ENCODE results near the gene CCP110. TPM values are rescaled to one million over a fixed set of nuclear protein-coding genes. Genes with fewer than 3 reads are reported as not detected.

The CCP110 gene
- total and polyA plus RNA-seq, 7 experiments from 2014 or later = 9.2 to 33.0 (median 18.1) TPM

DNA sequence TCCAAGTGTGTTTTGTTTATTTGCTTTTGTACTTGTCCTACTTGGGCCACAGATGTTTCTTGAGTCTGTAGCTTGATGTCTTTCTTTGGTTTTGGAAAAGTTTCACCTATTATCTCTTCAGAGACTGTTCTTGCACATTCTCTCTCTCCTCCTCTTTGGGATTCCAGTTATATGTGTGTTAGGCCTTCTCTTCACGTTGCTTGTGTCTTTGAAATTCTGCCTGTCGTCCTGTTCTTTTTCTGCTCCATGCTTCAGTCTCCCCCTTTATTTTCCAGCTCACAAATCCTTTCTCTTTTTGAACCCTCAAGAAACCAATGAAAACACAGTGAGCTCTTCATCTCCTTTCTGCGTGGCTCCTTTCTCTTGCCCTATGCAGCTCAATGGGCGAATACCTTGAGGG lies 39.6 kb downstream of the CCP110 start:
- POLR2A ChIA-PET = no interaction called here
- intact Hi-C loops (cut with micrococcal nuclease) = no loop called here

DNA sequence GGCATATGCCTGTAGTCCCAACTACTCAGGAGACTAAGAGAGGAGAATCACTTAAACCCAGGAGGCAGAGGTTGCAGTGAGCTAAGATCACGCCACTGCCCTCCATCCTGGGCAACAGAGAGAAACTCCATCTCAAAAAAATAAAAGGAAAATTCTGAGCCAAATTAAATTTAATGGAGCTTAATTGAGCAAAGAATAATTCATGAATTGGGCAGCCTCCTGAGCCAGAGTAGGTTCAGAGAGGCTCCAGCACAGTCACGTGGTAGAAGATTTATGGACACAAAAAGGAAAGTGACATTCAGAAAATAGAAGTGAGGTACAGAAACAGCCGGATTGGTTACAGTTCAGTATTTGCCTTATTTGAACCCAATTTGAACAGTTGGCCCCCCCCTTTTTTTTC lies 42.6 kb downstream of the CCP110 start:
- no peaks in the 10 kb centered on the region for H3K4me1 ChIP-seq (ENCODE audit: control insufficient read depth in 2 of 2, insufficient read depth in 2 of 2, low read length in 2 of 2)
- Mint-ChIP-seq H3K4me1 (peaks cover 0 to 5% (median 2%) of the 10 kb centered on the region in 7 donors), H3K9me3 (peaks cover 0 to 5% (median 3%) of the 10 kb centered on the region in 11 donors), H3K4me3 (no peak overlapping the region), H3K27ac (no peak overlapping the region), H3K27me3 (no peaks in the 10 kb centered on the region), H3K36me3 (peaks cover 4 to 50% (median 23%) of the 10 kb centered on the region in 5 donors)
- no peak overlapping the region for H3K4me3 ChIP-seq (ENCODE audit: low read length)
- no peaks in the 10 kb centered on the region for H3K9me3 ChIP-seq (ENCODE audit: control insufficient read depth in 2 of 3, low read length in 3 of 3)
- DNase-seq = no peak
- H3K27me3 ChIP-seq (ENCODE audit: control insufficient read depth in 2 of 2, insufficient read depth in 2 of 2, low read length in 2 of 2) = no peaks in the 10 kb centered on the region
- CTCF ChIA-PET = interaction anchor here (1.0 kb wide), 1 partner anchor 10 kb away, joined by 5 read pairs; no protein-coding TSS in a partner anchor
- ATAC-seq = no peak
- H3K27ac ChIP-seq (ENCODE audit: low read depth, low read length) = no peak overlapping the region
- intact Hi-C loops (cut with micrococcal nuclease) = no loop called here
- POLR2A ChIA-PET = no interaction called here
- H3K36me3 ChIP-seq (ENCODE audit: control insufficient read depth in 2 of 3, insufficient read depth in 3 of 3, low read length in 3 of 3) = peaks cover 0 to 49% (median 11%) of the 10 kb centered on the region in 3 experiments

More for the DNA sequence above, 39.6 kb downstream of the CCP110 start:
- peaks cover 0 to 33% (median 7%) of the 10 kb centered on the region in 3 experiments for H3K36me3 ChIP-seq (ENCODE audit: control insufficient read depth in 2 of 3, insufficient read depth in 3 of 3, low read length in 3 of 3)
- no peaks in the 10 kb centered on the region for H3K9me3 ChIP-seq (ENCODE audit: control insufficient read depth in 2 of 3, low read length in 3 of 3)
- H3K4me3 ChIP-seq (ENCODE audit: low read length) = no peak overlapping the region
- no peaks in the 10 kb centered on the region for H3K4me1 ChIP-seq (ENCODE audit: control insufficient read depth in 2 of 2, insufficient read depth in 2 of 2, low read length in 2 of 2)
- Mint-ChIP-seq H3K27ac (no peak overlapping the region), H3K4me3 (no peak overlapping the region), H3K27me3 (no peaks in the 10 kb centered on the region), H3K4me1 (peaks cover 0 to 10% (median 6%) of the 10 kb centered on the region in 7 donors), H3K9me3 (peaks cover 0 to 5% (median 3%) of the 10 kb centered on the region in 11 donors), H3K36me3 (peaks cover 4 to 35% (median 18%) of the 10 kb centered on the region in 5 donors)
- DNase-seq (no peak), ATAC-seq (no peak)
- no peak overlapping the region for H3K27ac ChIP-seq (ENCODE audit: low read depth, low read length)
- no peaks in the 10 kb centered on the region for H3K27me3 ChIP-seq (ENCODE audit: control insufficient read depth in 2 of 2, insufficient read depth in 2 of 2, low read length in 2 of 2)
- CTCF ChIA-PET = interaction anchor here (0.9 to 1.4 kb wide), 3 partner anchors 20 to 344 kb away, joined by 3 to 5 read pairs (median 4); no protein-coding TSS in a partner anchor

DNA sequence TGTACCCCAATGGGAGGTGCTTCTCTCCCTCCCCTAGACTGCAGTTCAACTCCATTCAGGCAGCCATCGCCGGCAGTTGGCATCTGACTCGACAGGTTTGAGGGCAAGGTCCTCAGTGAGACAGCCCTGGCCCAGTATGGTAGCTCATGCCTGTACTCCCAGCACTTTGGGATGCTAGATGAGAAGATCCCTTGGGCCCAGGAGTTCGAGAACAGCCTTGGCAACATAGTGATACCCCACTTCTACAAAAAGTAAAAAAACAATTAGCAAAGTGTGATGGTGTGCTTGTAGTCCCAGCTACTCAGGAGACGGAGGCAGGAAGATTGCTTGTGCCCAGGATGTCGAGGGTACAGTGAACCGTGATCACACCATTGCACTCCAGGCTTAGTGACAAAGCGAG lies 43.8 kb downstream of the CCP110 start:
- peaks cover 0 to 5% (median 3%) of the 10 kb centered on the region in 11 donors for H3K9me3 Mint-ChIP-seq
- Histone ChIP-seq H3K27me3 (ENCODE audit: control insufficient read depth in 2 of 2, insufficient read depth in 2 of 2, low read length in 2 of 2) (no peaks in the 10 kb centered on the region), H3K27ac (ENCODE audit: low read depth, low read length) (no peak overlapping the region), H3K4me1 (ENCODE audit: control insufficient read depth in 2 of 2, insufficient read depth in 2 of 2, low read length in 2 of 2) (no peaks in the 10 kb centered on the region), H3K4me3 (ENCODE audit: low read length) (no peak overlapping the region), H3K36me3 (ENCODE audit: control insufficient read depth in 2 of 3, insufficient read depth in 3 of 3, low read length in 3 of 3) (peaks cover 0 to 58% (median 11%) of the 10 kb centered on the region in 3 experiments), H3K9me3 (ENCODE audit: control insufficient read depth in 2 of 3, low read length in 3 of 3) (no peaks in the 10 kb centered on the region)
- ChIA-PET POLR2A (no interaction called here), CTCF (interaction anchor here (1.2 kb wide), 1 partner anchor 16 kb away, joined by 4 read pairs; no protein-coding TSS in a partner anchor)
- H3K4me1 Mint-ChIP-seq = peaks cover 0 to 5% (median 0%) of the 10 kb centered on the region in 7 donors
- no peaks in the 10 kb centered on the region for H3K27me3 Mint-ChIP-seq
- intact Hi-C loops (cut with micrococcal nuclease) = no loop called here
- ATAC-seq (no peak), DNase-seq (no peak)
- no peak overlapping the region for H3K27ac Mint-ChIP-seq
- peaks cover 4 to 55% (median 23%) of the 10 kb centered on the region in 5 donors for H3K36me3 Mint-ChIP-seq
- no peak overlapping the region for H3K4me3 Mint-ChIP-seq

DNA sequence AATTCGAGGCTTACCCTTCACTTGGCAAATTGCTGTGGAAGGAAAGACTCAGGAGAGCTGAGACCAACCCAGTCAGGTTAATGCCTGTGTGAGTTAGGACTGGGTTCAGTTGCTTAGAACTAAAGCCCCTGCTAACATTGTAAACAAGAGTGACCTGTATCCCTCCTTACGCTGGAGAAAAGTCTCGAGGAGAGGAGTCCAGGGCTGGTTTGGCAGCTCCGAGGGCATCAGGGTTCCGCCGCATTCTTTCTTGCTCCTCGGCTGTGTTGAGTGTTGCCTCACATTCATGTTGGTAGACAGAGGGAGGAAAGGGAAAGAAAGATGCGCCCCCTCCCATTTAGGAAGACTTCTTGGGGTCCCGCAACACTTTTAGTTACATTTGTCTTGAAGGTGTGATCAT lies 50.3 kb downstream of the CCP110 start:
- H3K27me3 ChIP-seq (ENCODE audit: control insufficient read depth in 2 of 2, insufficient read depth in 2 of 2, low read length in 2 of 2) = no peaks in the 10 kb centered on the region
- peaks cover 0 to 71% (median 7%) of the 10 kb centered on the region in 3 experiments for H3K36me3 ChIP-seq (ENCODE audit: control insufficient read depth in 2 of 3, insufficient read depth in 3 of 3, low read length in 3 of 3)
- H3K4me1 Mint-ChIP-seq = no peaks in the 10 kb centered on the region
- intact Hi-C loops (cut with micrococcal nuclease) = no loop called here
- H3K27ac ChIP-seq (ENCODE audit: low read depth, low read length) = no peak overlapping the region
- H3K36me3 Mint-ChIP-seq = peaks cover 14 to 60% (median 46%) of the 10 kb centered on the region in 5 donors
- DNase-seq (no peak), ATAC-seq (no peak)
- H3K4me3 ChIP-seq (ENCODE audit: low read length) = no peak overlapping the region
- no peaks in the 10 kb centered on the region for H3K9me3 ChIP-seq (ENCODE audit: control insufficient read depth in 2 of 3, low read length in 3 of 3)
- no peaks in the 10 kb centered on the region for H3K27me3 Mint-ChIP-seq
- H3K9me3 Mint-ChIP-seq = no peaks in the 10 kb centered on the region
- H3K27ac Mint-ChIP-seq = no peak overlapping the region
- no peak overlapping the region for H3K4me3 Mint-ChIP-seq
- ChIA-PET POLR2A (no interaction called here), CTCF (no interaction called here)
- no peaks in the 10 kb centered on the region for H3K4me1 ChIP-seq (ENCODE audit: control insufficient read depth in 2 of 2, insufficient read depth in 2 of 2, low read length in 2 of 2)

- Histone ChIP-seq H3K9me3 (ENCODE audit: control insufficient read depth in 2 of 3, low read length in 3 of 3) (no peaks in the 10 kb centered on the region), H3K27me3 (ENCODE audit: control insufficient read depth in 2 of 2, insufficient read depth in 2 of 2, low read length in 2 of 2) (no peaks in the 10 kb centered on the region), H3K4me1 (ENCODE audit: control insufficient read depth in 2 of 2, insufficient read depth in 2 of 2, low read length in 2 of 2) (no peaks in the 10 kb centered on the region), H3K27ac (ENCODE audit: low read depth, low read length) (no peak overlapping the region), H3K36me3 (ENCODE audit: control insufficient read depth in 2 of 3, insufficient read depth in 3 of 3, low read length in 3 of 3) (peaks cover 0 to 68% (median 3%) of the 10 kb centered on the region in 3 experiments), H3K4me3 (ENCODE audit: low read length) (no peak overlapping the region)
- ChIA-PET POLR2A (no interaction called here), CTCF (interaction anchor here (0.7 kb wide), 1 partner anchor 36 kb away, joined by 3 read pairs; no protein-coding TSS in a partner anchor)
- Mint-ChIP-seq H3K9me3 (no peaks in the 10 kb centered on the region), H3K4me1 (no peaks in the 10 kb centered on the region), H3K27ac (no peak overlapping the region), H3K36me3 (peaks cover 14 to 60% (median 45%) of the 10 kb centered on the region in 5 donors), H3K4me3 (no peak overlapping the region), H3K27me3 (no peaks in the 10 kb centered on the region)
- DNase-seq (no peak), ATAC-seq (no peak)
- intact Hi-C loops (cut with micrococcal nuclease) = no loop called here
Observed at GRCh38 chr16:19574615-19575014, 50.9 kb downstream of the CCP110 start.

GRCh38 chr16:19578378-19578971 lies 54.7 kb downstream of the CCP110 start:
- Histone ChIP-seq H3K27ac (ENCODE audit: low read depth, low read length) (no peak overlapping the region), H3K9me3 (ENCODE audit: control insufficient read depth in 2 of 3, low read length in 3 of 3) (no peaks in the 10 kb centered on the region), H3K4me1 (ENCODE audit: control insufficient read depth in 2 of 2, insufficient read depth in 2 of 2, low read length in 2 of 2) (no peaks in the 10 kb centered on the region), H3K27me3 (ENCODE audit: control insufficient read depth in 2 of 2, insufficient read depth in 2 of 2, low read length in 2 of 2) (no peaks in the 10 kb centered on the region), H3K36me3 (ENCODE audit: control insufficient read depth in 2 of 3, insufficient read depth in 3 of 3, low read length in 3 of 3) (peaks cover 13 to 70% (median 16%) of the 10 kb centered on the region in 3 experiments), H3K4me3 (ENCODE audit: low read length) (no peak overlapping the region)
- DNase-seq (no peak), ATAC-seq (no peak)
- CTCF ChIA-PET = no interaction called here
- POLR2A ChIA-PET = interaction anchor here (0.6 kb wide), 1 partner anchor 26 kb away, joined by 4 read pairs; no protein-coding TSS in a partner anchor
- peaks cover 17 to 81% (median 67%) of the 10 kb centered on the region in 5 donors for H3K36me3 Mint-ChIP-seq
- H3K27me3 Mint-ChIP-seq = no peaks in the 10 kb centered on the region
- no peak overlapping the region for H3K27ac Mint-ChIP-seq
- no peak overlapping the region for H3K4me3 Mint-ChIP-seq
- intact Hi-C loops (cut with micrococcal nuclease) = no loop called here
- H3K9me3 Mint-ChIP-seq = peaks cover 0 to 7% (median 3%) of the 10 kb centered on the region in 11 donors
- H3K4me1 Mint-ChIP-seq = no peaks in the 10 kb centered on the region
